ENCODE measurements around the gene MYO19. TPM values are rescaled to one million over a fixed set of nuclear protein-coding genes. Genes with fewer than 3 reads are reported as not detected.

MYO19 gene
- 36.4 TPM for polyA plus RNA-seq (ENCODE audit: insufficient read length)

GRCh38 chr17:36534840-36535668 is at the start of gene MYO19, which contains the start of gene PIGW:
Gene MYO19 (minus strand): TSS chr17:36534868. CDS start chr17:36532538, 2,330 bp downstream.
Gene PIGW (plus strand): TSS chr17:36534987. CDS start chr17:36537102, 2,115 bp downstream.
- DNase-seq = peak; percentile 91

- DNase-seq = no peak
Measured at GRCh38 chr17:36583787-36584186, 49.1 kb upstream of the MYO19 start.

GRCh38 chr17:36578671-36579070 is 44.0 kb upstream of the MYO19 start:
- DNase-seq = no peak

GRCh38 chr17:36576793-36577192 is 42.1 kb upstream of the MYO19 start:
- DNase-seq = no peak

GRCh38 chr17:36575028-36575427 is 40.4 kb upstream of the MYO19 start:
- no peak for DNase-seq

- DNase-seq = no peak
Measured at GRCh38 chr17:36566081-36566480, 31.4 kb upstream of the MYO19 start.

GRCh38 chr17:36553459-36553858 is 18.8 kb upstream of the MYO19 start:
- no peak for DNase-seq

GRCh38 chr17:36550491-36551417 is 16.1 kb upstream of the MYO19 start:
- no peak for DNase-seq

GRCh38 chr17:36547776-36548175 is 13.1 kb upstream of the MYO19 start:
- no peak for DNase-seq

- DNase-seq = no peak
Measured at GRCh38 chr17:36546418-36547093, 11.9 kb upstream of the MYO19 start.

GRCh38 chr17:36545465-36546417 is 11.1 kb upstream of the MYO19 start:
- peak; percentile 97 for DNase-seq

- no peak for DNase-seq
Measured at GRCh38 chr17:36545077-36545464, 10.4 kb upstream of the MYO19 start.

- DNase-seq = peak; percentile 94
Measured at GRCh38 chr17:36544307-36545076, 9.8 kb upstream of the MYO19 start, which contains the start of gene GGNBP2. Gene GGNBP2 (plus strand): TSS chr17:36544919. CDS start chr17:36545725, 806 bp downstream.

- DNase-seq = peak; percentile 59
Measured at GRCh38 chr17:36544044-36544306, 9.3 kb upstream of the MYO19 start.

GRCh38 chr17:36542755-36543154 is 8.1 kb upstream of the MYO19 start:
- no peak for DNase-seq

GRCh38 chr17:36540696-36541095 is 6.0 kb upstream of the MYO19 start:
- no peak for DNase-seq

GRCh38 chr17:36535669-36536081 is 1.0 kb upstream of the MYO19 start:
- no peak for DNase-seq

GRCh38 chr17:36533935-36534839 is 481 bp downstream of the MYO19 start:
- DNase-seq = peak; percentile 63

GRCh38 chr17:36532435-36532975 is 2.2 kb downstream of the MYO19 start:
- no peak for DNase-seq
